HG03280 (cell line): ENCODE measurements around the gene PCDHB9.
"Not testable (repeated sequence)": the region's sequence is repeated elsewhere in the genome, so short reads cannot be mapped to it uniquely, and the experiment has no call there.

Experiments
- ATAC-seq: cut with Tn5 transposase; IDR thresholded peaks from one replicate; pipeline ENCODE4 v1.9.1; 2021; ENCODE audit warnings: mild to moderate bottlenecking, moderate library complexity; ENCODE audit not compliant: unreplicated experiment

Gene PCDHB9

GRCh38 chr5:141234109-141234667, 47.2 kb downstream of the PCDHB9 start:
- ATAC-seq: no peak

DNA sequence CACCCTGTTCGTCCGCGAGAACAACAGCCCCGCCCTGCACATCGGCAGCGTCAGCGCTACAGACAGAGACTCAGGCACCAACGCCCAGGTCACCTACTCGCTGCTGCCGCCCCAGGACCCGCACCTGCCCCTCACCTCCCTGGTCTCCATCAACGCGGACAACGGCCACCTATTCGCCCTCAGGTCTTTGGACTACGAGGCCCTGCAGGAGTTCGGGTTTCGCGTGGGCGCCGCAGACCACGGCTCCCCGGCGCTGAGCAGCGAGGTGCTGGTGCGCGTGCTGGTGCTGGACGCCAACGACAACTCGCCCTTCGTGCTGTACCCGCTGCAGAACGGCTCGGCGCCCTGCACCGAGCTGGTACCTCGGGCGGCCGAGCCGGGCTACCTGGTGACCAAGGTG, 49.0 kb downstream of the PCDHB9 start:
- ATAC-seq: not testable (repeated sequence)

DNA sequence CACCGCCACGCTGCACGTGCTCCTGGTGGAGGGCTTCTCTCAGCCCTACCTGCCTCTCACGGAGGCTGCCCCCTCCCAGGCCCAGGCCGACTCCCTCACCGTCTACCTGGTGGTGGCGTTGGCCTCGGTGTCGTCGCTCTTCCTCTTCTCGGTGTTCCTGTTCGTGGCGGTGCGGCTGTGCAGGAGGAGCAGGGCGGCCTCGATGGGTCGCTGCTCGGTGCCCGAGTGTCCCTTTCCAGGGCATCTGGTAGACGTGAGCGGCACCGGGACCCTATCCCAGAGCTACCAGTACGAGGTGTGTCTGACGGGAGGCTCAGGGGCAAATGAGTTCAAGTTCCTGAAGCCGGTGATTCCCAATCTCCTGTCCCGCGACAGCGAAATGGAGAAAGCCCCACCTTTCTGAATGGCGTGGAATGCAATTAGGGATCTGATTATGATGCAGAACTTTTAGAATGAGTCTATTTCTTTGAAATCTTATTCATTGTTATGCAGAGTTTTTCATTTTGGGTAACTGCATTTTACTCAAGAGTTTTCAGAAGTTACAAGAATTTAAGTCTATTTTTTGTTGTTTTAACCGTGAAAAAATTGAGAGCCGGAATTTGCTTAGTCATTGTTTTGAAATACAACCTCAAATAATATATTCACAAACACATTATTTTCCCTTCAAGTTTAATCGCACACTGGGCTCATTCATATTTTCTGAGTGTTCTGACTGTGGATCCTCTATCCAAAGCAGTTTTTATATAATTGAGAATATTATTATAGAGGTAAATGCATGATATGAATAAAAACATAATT, 49.8 kb downstream of the PCDHB9 start:
- ATAC-seq: no peak
